ENCODE data around the gene SLC39A8.

SLC39A8 gene

GRCh38 chr4:102217345-102217744 lies 127.9 kb downstream of the SLC39A8 start:
- TF ChIP-seq SUZ12 (IDR thresholded peaks at IDR 0.05; ENCODE audit: extremely low read depth, insufficient read depth, insufficient read length) (no peak), ZNF274 (IDR thresholded peaks at IDR 0.05; ENCODE audit: low read depth, low read length) (no peak), YY1 (IDR thresholded peaks at IDR 0.05; ENCODE audit: insufficient read depth, insufficient read length) (no peak)
- Histone ChIP-seq H3K9me3 (ENCODE audit: insufficient read depth, low read length) (no peaks in the 10 kb centered on the region), H3K27me3 (ENCODE audit: insufficient read depth, insufficient read length) (no peaks in the 10 kb centered on the region), H3K36me3 (ENCODE audit: insufficient read depth, insufficient read length, low read length) (no peaks in the 10 kb centered on the region), H3K9ac (ENCODE audit: insufficient read length, low read depth) (no peak overlapping the region), H3K4me3 (ENCODE audit: insufficient read length, low read depth) (no peak overlapping the region), H3K4me1 (ENCODE audit: insufficient read depth, insufficient read length) (no peaks in the 10 kb centered on the region)
- no peak for DNase-seq (ENCODE audit: low read depth, low spot score)

GRCh38 chr4:102216666-102217065 lies 128.6 kb downstream of the SLC39A8 start:
- no peaks in the 10 kb centered on the region for H3K27me3 ChIP-seq (ENCODE audit: insufficient read depth, insufficient read length)
- H3K9ac ChIP-seq (ENCODE audit: insufficient read length, low read depth), result no peak overlapping the region
- H3K4me1 ChIP-seq (ENCODE audit: insufficient read depth, insufficient read length), result no peaks in the 10 kb centered on the region
- no peaks in the 10 kb centered on the region for H3K9me3 ChIP-seq (ENCODE audit: insufficient read depth, low read length)
- H3K4me3 ChIP-seq (ENCODE audit: insufficient read length, low read depth), result no peak overlapping the region
- DNase-seq (ENCODE audit: low read depth, low spot score), result no peak
- TF ChIP-seq SUZ12 (IDR thresholded peaks at IDR 0.05; ENCODE audit: extremely low read depth, insufficient read depth, insufficient read length) (no peak), ZNF274 (IDR thresholded peaks at IDR 0.05; ENCODE audit: low read depth, low read length) (no peak), YY1 (IDR thresholded peaks at IDR 0.05; ENCODE audit: insufficient read depth, insufficient read length) (no peak)
- H3K36me3 ChIP-seq (ENCODE audit: insufficient read depth, insufficient read length, low read length), result no peaks in the 10 kb centered on the region

DNA sequence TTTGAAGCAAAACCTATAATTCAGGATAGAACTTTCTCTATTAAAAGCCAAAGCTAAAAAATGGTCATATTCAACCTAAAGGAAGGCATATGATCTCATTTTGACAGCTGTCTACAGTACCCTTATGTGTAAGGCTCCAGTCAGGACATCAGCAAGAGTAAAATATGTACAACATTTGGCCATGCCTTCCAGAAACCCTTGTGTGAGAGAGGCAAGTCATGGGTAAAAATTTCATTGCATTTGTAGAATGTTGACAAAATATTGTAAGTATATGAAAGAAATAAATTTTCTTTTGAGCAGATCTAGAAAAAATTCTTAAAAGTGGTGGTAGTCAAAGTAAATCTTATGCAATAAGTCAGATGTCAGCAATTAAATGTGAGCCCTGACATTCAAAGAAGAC lies 132.3 kb downstream of the SLC39A8 start:
- TF ChIP-seq ZNF274 (IDR thresholded peaks at IDR 0.05; ENCODE audit: low read depth, low read length) (no peak), YY1 (IDR thresholded peaks at IDR 0.05; ENCODE audit: insufficient read depth, insufficient read length) (no peak), SUZ12 (IDR thresholded peaks at IDR 0.05; ENCODE audit: extremely low read depth, insufficient read depth, insufficient read length) (no peak)
- H3K36me3 ChIP-seq (ENCODE audit: insufficient read depth, insufficient read length, low read length), result no peaks in the 10 kb centered on the region
- no peak for DNase-seq (ENCODE audit: low read depth, low spot score)

More for the DNA sequence above, 132.3 kb downstream of the SLC39A8 start:
- H3K4me1 ChIP-seq (ENCODE audit: insufficient read depth, insufficient read length), result no peaks in the 10 kb centered on the region
- no peaks in the 10 kb centered on the region for H3K9me3 ChIP-seq (ENCODE audit: insufficient read depth, low read length)
- H3K9ac ChIP-seq (ENCODE audit: insufficient read length, low read depth), result no peak overlapping the region
- no peaks in the 10 kb centered on the region for H3K27me3 ChIP-seq (ENCODE audit: insufficient read depth, insufficient read length)
- H3K4me3 ChIP-seq (ENCODE audit: insufficient read length, low read depth), result no peak overlapping the region

All from NT2/D1 (cell line).